Testis (tissue), 2 donors: ENCODE data around the gene CDS2.

Experiments used
- CTCF ChIP-seq, 3 experiments: fragments of 450-650 bp in 2 of 3; fragments of 200-600 bp in 1 of 3; sonication (generic) in 1 of 3; IDR thresholded peaks; one replicate each; pipeline ENCODE4 v1.5.1; 2016 to 2019; ENCODE audit warnings: antibody characterized with exemption in 3 of 3, mild to moderate bottlenecking in 2 of 3, moderate library complexity in 1 of 3
- POLR2A ChIP-seq: fragments of 450-650 bp; IDR thresholded peaks from one replicate; pipeline ENCODE4 v1.6.1; 2017; ENCODE audit warnings: antibody characterized with exemption, mild to moderate bottlenecking, moderate library complexity

- TF ChIP-seq CTCF (IDR thresholded peaks at IDR 0.05) (no peak), POLR2A (no peak)
These were observed 68.8 kb downstream of the CDS2 start for GRCh38 chr20:5195655-5196054.
